HG02938 (cell line): ENCODE measurements around the gene NDUFAF5.

Experiments used
- ATAC-seq: cut with Tn5 transposase; IDR thresholded peaks from one replicate; pipeline ENCODE4 v1.9.1; 2021; ENCODE audit warnings: mild to moderate bottlenecking, moderate library complexity; ENCODE audit not compliant: unreplicated experiment

Gene NDUFAF5

DNA sequence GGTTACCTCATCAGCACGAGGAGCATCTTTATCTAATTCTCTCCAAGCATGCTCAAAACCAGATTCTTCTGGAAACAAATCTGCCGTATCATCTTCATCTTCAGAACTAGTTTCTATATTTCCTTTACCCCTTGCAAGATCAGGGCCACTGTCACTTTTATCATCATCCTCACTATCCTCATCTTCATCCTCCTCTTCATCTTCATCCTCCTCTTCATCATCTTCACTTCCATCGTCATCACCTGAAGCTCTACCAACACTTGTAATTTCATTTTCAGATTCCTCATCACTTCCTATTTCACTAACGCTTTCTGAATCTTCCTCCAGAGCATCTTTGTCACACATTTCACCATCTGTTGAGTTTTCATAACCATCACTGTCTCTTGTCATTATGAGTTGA, 9.0 kb upstream of the NDUFAF5 start:
- ATAC-seq, result no peak

DNA sequence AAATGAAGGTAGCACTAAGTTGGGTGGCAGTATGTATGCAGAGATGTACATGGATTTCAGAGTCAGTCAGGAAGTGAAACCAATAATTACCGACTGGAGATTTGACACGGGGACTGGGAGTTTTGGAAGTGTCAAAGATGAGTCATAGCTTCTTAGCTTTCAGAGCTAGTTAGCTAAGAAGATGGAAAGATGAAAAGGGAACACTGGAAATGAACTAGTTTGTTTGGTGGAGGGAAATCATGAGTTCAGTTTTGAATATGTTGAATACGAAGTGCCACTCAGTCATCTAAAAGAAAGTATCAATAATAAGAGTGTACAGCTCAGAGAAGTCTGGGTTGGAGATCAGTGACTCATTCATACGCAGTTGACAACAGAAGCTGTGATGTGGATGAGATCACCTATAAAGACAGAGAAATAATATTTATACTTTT, 7.6 kb upstream of the NDUFAF5 start:
- no peak for ATAC-seq

DNA sequence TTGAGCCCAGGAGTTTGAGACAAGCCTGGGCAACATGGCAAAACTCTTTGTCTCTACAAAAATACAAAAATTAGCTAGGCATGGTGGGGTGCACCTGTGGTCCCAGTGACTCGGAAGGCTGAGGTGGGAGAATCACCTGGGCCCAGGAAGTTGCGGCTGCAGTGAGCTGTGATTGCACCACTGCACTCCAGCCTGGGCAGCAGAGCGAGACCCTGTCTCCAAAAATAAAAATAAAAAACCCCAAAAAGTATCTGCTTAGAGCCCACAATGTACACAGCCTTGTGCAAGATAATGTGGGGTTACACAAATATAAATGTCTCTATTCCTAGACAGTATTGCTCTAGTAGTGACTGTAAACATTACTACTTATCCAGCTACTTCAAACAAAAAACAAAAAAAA, 6.0 kb upstream of the NDUFAF5 start:
- ATAC-seq, result no peak

DNA sequence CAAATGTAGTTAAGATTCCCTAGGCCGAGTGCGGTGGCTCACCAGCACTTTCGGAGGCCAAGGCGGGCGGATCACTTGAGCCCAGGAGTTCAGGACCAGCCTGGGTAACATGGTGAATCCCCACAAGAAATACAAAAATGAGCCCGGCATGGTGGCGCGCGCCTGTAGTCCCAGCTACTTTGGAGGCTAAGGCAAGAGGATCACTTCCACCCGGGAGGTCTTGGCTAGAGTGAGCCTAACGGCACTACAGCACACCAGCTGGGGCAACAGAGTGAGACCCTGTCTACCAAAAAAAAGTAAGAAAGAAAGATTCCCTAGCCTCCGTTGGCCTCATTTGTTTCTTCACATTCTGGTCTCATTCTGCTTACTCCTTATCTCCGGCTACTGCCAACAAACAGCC, 1.3 kb upstream of the NDUFAF5 start:
- ATAC-seq, result no peak

DNA sequence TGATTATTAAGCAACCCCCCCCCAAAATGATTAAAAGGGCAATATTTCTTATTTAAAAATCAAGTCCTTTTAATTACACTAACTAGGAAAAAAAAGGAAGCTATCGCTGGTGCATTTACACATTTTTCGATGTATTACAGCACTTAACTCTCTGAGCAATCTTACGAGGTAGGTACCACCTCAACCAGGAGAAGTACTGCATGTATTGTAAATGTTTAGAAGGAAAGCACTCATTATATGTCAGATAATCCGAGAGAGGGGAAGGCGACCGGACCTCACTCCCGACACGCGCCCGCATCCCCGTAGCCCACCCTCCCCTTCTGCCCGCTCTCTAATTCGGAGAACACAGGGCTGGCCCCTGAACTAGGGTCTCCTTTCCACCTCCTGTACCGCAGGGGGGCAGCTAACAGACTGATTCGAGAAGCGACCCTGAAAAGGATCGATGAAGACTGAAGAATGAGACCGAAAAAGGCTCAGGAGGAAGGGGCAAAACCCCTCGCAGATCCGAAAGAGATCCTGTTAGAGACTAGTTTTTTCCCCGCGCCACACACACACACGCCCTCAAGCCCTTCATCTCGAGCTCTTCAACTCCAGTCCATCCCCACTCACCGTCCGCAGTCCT, 446 bp upstream of the NDUFAF5 start:
- peak; percentile 12 for ATAC-seq

DNA sequence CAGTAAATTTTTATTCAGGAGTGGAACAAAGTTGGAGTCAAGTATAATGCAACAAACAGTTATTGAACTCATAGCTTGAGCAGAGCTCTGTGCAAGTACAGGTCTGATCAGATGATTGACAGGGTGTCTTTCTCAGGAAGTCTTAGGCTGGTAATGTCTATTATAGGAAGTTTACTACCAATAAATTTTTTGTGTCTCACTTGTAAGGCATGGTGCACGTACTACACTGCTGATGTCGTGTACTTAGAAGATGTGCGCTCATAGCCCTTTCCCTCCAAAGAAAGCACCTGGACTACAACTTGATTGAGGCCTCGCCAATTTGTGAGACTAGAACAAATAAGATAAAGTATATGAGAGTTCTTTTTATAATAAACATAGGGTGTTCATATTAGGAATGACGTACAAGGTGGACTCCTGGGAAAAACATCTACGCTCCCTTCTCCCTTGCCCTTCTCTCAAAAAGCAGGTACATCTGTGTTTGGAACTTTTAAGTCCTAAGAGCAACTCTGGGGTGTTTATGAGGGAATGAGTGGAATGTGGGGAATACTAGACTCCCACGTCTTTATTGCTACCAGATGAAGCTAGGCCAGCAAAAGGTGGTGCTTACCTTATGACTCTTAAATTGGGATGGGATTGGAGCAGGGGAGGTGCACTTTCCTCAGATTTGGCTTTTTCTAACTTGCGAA, 1.5 kb downstream of the NDUFAF5 start:
- no peak for ATAC-seq

DNA sequence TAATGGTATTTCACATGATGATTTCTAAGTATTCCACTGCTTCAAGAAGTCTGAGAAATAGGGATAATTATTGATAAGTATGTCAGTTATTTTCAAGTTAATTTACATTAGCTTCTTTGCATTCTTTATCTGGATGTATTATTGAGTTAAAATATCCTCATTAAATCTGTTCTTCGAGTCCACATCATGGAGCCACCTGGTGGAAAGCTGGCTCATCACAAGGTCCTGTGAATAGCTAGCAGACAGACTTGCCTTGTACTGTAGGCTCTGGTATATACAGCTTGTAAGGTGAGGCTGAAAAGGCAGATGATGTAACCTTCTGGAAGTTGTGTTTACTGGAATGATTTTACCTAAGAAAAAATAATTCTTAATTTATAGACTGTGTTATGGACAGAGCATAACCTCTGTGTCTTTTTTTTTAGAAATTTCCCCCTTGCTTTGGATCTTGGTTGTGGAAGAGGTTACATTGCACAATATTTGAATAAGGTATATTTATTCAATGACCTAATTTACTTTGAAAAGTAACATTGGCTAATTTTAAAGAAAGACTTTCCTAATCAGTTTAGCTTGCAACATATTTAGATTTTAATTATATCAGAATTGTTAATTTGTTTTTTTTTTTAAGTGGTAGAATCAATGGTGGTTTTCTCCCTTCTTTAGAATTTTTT, 3.5 kb downstream of the NDUFAF5 start:
- ATAC-seq, result no peak

DNA sequence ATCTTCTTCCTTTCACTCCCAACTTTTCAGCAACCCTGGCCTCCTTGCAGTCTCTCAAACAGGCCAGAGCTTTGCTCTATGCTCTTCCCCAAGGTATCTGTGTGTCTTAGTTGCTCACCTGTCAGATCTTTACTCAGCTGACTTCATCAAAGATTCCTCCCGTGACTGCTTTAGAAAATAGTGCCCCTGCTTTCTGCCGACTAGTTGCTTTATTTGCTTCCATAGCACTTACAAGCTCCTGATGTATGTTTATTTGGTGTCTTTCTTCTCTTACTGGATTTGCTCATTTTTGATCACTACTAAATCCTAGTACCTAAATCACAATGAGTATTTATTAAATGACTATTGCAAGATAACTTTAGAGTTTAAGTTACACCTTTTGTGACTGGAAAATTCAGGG, 5.9 kb downstream of the NDUFAF5 start:
- ATAC-seq, result no peak

DNA sequence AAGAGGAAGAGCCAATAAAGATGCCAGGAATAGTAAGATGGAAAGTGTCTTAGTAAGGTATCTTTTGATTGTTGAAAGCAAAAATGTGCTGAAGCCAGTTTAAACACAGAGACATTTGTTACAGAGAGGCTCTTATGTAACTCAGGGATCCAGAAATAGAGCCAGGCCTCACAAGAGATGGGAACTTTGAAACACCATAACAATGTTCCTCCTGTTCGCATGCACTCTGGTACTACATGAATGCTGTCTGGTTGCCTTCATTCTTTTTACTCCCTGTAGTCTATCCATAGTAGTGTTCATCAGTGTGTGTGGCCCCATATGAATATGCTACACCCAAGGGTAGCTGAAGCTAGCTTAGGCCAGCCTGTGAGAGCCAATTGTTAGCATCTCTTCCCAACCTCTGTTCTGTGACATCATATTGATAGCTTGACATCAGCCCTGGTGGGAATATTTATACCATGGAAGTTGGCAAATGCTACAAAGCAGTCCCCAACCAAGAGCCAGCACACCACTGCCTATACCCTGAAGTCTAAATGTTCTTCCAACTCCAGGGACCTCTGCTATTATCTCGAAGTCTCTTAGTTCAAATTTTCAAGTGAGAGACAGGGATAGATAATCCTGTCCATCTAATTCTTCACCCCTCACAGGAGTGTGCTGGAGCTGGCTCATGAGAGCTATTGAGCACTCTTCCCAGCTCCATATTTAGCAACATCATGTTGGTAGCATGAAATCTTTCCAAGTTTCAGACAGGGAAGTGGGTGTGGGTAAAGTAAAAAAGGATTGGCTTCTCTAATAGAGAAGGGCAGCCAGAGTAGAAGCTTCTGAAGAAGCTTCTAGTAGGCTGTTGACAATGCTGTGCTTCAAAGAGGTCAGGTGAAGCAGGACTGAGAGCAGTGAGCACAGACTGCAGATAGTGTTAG, 7.0 kb downstream of the NDUFAF5 start:
- no peak for ATAC-seq

DNA sequence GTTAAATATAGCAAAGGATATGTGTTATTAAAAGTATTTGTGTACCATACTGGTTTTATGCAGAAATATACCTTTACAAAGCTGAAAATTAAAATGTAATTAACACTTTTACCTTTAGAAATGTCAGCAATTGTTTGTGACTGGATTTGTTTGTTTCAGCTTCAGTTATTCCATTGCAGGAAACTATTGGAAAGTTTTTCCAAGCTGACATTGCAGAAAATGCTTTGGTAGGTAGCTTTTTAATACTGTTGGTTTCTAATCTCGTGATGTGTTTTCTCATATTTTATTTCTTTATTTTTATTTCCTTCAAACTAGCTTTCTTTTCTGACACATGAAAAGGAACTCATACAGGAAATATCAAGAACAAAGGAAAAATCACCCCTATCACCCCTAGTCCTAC, 8.2 kb downstream of the NDUFAF5 start:
- ATAC-seq, result no peak

DNA sequence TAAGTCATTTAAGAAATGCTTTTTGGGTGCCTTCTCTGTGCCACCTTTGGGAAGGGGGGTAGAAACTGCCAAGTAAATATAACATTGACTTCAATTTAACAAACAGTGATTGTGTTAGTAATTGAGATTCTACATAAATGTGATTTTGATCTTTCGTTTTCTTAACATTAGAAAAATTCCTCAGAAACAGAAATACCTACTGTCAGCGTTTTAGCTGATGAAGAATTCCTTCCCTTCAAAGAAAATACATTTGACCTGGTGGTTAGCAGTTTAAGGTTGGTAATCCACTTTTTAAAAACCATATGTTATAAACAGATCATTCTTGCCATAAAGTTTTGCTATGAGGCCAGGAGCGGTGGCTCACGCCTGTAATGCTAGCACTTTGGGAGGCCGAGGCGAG, 9.8 kb downstream of the NDUFAF5 start:
- no peak for ATAC-seq

DNA sequence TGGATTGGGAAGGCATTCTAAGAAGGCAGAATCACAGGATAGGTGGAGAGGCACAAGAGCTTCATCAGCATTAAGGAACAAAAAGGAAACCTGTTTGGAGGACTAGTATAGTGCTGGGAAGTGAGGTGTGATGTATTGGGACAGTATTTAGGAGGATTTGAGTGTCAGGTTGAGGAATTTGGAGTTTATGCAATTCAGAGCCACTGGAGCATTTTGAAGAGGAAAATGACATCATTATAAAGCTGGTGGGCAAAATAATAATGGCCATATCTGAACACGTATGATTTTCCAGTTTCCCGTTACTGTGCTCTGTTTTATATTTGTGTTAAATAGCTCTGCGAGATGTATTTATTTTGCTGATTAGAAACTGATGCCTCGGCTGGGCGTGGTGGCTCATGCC, 14.2 kb downstream of the NDUFAF5 start:
- no peak for ATAC-seq

DNA sequence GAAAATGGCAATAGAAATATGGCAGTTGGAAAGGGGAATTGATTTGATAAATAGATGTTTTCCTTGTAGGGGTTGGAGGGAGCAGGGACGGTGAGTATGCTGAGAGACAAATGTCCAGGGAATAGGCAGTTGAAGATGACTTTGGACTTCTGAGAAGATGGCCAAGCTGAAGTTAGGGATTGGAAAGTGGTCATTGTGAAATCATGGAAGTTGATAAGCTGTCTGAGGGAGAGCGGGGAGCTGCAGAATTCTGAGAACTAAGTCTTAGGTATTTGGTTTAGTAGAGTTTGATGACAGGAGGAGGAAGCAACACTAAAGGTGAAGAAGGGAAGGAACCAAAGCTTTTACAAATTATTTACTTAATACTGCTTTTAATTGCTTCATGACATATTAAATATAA, 15.1 kb downstream of the NDUFAF5 start:
- no peak for ATAC-seq

DNA sequence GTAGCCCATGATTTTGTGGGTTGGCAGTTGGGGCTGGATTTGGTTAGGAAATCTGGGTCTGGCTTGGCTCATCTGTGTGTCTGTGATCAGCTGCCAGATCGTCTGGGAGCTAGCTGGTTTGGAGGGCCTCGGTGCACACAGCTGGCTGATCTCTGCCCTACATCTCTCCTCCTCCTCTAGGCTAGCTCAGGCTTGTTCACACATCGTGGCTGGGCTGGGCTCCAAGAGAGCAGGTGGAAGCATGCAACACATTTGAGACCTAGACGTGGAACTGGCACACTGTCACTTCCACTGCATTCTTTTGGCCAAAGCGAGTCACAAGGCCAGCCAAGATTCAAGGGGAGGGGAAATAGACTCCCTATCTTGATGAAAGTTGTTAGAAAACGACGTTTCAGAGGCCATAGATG, 15.9 kb downstream of the NDUFAF5 start:
- no peak for ATAC-seq

DNA sequence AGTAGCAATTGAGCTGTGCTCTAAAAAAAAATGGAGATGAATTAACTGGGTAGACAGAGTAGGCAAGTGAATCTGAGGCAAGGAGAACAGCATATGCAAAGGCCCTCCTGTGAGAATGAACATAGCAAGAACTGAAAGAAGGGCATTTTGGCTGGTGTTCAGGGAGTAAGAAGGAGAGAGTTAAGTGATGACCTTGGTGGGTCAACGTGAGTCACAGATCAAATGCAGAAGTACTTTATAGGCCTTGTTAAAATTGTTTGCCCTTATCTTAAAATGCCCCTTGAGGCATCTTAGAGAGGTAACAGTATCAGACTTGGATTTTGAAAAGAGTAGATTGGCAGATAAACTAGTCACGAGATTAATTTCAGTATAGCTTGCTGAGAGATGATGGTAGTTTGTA, 24.5 kb downstream of the NDUFAF5 start:
- ATAC-seq, result no peak

DNA sequence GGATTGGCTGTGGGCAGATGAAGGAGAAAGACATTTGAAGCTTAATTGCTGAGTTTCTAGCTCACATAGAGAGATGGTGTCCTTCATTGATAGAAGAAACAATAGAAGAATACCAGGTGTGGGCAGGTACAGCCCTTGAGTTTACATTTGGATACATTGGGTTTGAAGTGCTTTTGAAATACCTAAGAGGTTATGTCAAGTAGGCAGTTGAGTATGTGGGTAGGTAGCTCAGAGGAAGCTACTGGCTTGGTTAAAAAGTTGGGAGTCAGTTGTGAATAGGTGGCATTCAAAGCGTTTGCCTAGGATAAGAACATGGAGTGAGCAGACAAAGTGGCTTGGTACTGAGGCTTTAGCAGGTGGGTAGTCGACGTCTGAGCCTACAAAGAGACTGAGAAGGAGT, 25.0 kb downstream of the NDUFAF5 start:
- no peak for ATAC-seq

DNA sequence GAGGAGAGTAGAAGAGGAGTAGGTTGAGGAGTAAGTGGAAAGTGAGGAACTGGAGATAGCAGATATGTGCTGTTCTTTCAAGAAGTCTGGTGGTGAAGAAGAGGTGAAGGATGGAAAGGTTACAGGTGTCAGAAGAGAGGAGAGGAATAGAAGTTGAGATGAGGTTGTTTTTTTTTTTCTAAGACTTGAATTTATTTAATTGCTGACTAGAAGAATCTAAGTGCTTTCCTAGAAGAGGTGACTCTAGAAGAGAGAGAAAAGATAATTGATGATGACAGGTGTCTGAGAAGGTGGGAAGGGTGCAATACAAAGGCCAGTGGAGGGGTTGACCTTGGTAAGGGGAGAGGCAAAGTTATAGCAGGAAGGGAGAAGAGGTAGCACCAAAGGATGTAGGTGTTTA, 25.6 kb downstream of the NDUFAF5 start:
- ATAC-seq, result no peak

DNA sequence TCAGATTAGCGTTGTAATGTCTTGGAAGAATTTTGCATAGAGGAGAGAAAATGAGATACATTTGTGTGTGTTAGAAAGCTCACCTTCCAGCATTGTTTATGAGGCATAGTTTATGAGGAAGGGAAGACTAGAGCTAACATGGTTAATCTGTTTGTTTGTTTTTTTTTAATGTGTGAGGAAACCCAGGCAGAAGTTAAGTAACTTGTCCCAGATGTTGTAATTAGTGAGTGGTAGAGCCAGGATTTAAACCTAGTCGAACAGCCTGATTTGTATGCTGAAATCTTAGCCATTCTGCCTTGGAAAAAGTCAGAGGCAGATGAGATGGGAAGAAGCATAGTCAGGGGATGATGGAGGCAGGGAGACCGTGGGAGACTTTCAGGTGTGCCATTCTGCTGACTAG, 29.1 kb downstream of the NDUFAF5 start:
- no peak for ATAC-seq

DNA sequence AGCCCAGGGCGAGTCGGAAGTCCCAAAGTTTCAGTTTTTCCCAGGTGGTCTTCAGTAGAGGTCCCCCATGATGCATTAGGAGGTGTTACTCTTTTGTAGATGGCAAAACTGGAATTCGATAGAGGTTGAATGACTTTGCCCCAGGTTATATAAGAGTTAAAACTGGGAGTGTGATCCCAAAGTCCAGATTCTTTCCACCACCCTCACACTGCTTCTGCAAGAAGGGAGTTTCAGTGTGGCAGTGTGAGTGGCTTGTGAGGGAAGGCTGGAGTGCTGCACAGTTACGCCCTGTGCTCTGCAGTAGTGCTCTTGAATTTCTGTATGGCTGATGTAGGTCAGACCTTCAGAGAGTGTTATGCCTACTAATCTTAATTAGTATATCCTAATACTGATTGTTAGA, 29.8 kb downstream of the NDUFAF5 start:
- no peak for ATAC-seq

DNA sequence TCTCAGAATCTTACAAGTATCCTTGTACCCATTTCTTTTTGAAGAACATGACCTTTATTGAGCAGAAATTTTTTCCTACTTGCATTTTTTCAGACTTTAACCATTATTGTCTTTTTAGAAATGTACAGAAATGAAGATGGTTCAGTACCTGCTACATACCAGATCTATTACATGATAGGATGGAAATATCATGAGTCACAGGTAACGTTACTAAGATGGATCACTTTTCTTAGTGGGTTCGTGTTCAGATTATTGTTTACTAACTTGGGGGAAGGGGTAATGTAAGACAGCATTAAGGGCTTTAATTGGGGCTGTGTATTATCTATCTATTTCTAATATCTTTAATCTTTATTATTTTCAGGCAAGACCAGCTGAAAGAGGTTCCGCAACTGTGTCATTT, 31.9 kb downstream of the NDUFAF5 start:
- no peak for ATAC-seq

DNA sequence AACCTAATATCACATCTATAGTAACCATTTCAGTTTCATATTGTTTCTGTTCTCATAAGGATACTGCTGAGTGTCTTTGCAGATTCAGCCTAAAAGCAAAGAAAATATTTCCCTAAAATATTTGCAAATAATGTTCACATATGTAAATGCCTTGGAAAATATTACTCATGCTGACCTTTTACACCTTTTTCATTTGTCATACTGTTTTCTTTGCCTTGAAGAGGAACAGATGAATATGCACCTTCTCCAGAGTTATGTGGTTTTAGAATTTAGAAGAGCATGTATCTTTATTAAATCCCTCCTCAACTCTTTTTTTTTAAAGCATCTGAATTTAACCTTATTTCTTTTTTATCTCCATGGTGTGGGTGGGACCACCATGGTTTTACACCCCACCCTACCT, 32.5 kb downstream of the NDUFAF5 start:
- no peak for ATAC-seq
